Urothelium cell line (cell line): Measurements from ENCODE around the gene SGK1.
"Not testable (repeated sequence)": the region's sequence is repeated elsewhere in the genome, so short reads cannot be mapped to it uniquely, and the experiment has no call there.

ENCODE experiments used
- DNase-seq: peaks from one replicate; pipeline ENCODE4 v3.0.0; 2011; ENCODE audit warnings: low spot score, mixed read lengths
- FAIRE-seq: peaks from 2 replicates; lab custom pipeline; 2011; peaks lifted over from hg19 to GRCh38; lab: Jason Lieb, UNC

SGK1 gene

GRCh38 chr6:134233180-134233955, 84.5 kb downstream of the SGK1 start:
- FAIRE-seq (no peak), DNase-seq (no peak)

- FAIRE-seq (no peak), DNase-seq (no peak)
These were observed 87.0 kb downstream of the SGK1 start for GRCh38 chr6:134230940-134231339.

GRCh38 chr6:134230087-134230700, 87.7 kb downstream of the SGK1 start:
- no peak for FAIRE-seq
- DNase-seq, result no peak

- DNase-seq (no peak), FAIRE-seq (no peak)
These were observed 88.4 kb downstream of the SGK1 start for GRCh38 chr6:134229520-134229919.

- FAIRE-seq (no peak), DNase-seq (no peak)
These were observed 94.0 kb downstream of the SGK1 start for GRCh38 chr6:134223796-134224420.

GRCh38 chr6:134221250-134221649, 96.7 kb downstream of the SGK1 start:
- FAIRE-seq (no peak), DNase-seq (no peak)

GRCh38 chr6:134217798-134218140, 100.1 kb downstream of the SGK1 start:
- FAIRE-seq (no peak), DNase-seq (no peak)

GRCh38 chr6:134217105-134217797, 100.7 kb downstream of the SGK1 start:
- FAIRE-seq, result no peak

GRCh38 chr6:134216301-134217010, 101.5 kb downstream of the SGK1 start:
- FAIRE-seq, result no peak
- DNase-seq, result no peak

More at GRCh38 chr6:134217105-134217797, 100.7 kb downstream of the SGK1 start:
- no peak for DNase-seq

GRCh38 chr6:134213410-134213809, 104.5 kb downstream of the SGK1 start:
- DNase-seq, FAIRE-seq: not testable (repeated sequence)

- FAIRE-seq (no peak), DNase-seq (no peak)
These were observed 106.6 kb downstream of the SGK1 start for GRCh38 chr6:134211297-134211696.

- FAIRE-seq (no peak), DNase-seq (no peak)
These were observed 110.5 kb downstream of the SGK1 start for GRCh38 chr6:134207421-134207820.

GRCh38 chr6:134205366-134205765, 112.5 kb downstream of the SGK1 start:
- DNase-seq, result no peak
- FAIRE-seq, result no peak

- not testable (repeated sequence) for DNase-seq, FAIRE-seq
These were observed 113.2 kb downstream of the SGK1 start for GRCh38 chr6:134204759-134205158.

- FAIRE-seq, result no peak
- DNase-seq, result no peak
These were observed 113.9 kb downstream of the SGK1 start for GRCh38 chr6:134204031-134204430.

GRCh38 chr6:134201716-134202115, 116.2 kb downstream of the SGK1 start:
- DNase-seq (no peak), FAIRE-seq (no peak)

- FAIRE-seq (no peak), DNase-seq (no peak)
These were observed 117.9 kb downstream of the SGK1 start for GRCh38 chr6:134199848-134200606.

GRCh38 chr6:134198093-134198492, 119.8 kb downstream of the SGK1 start:
- DNase-seq (peak; percentile 9), FAIRE-seq (no peak)

- FAIRE-seq, DNase-seq: not testable (repeated sequence)
These were observed 120.2 kb downstream of the SGK1 start for GRCh38 chr6:134197685-134198084.

- DNase-seq (no peak), FAIRE-seq (no peak)
These were observed 121.2 kb downstream of the SGK1 start for GRCh38 chr6:134196568-134197193.
